ENCODE results near the gene C6orf15. TPM values are rescaled to one million over a fixed set of nuclear protein-coding genes. Genes with fewer than 3 reads are reported as not detected.

Gene C6orf15
- total RNA-seq, 4 donors from 2014 or later, result not detected

GRCh38 chr6:31076611-31077010, 35.8 kb downstream of the C6orf15 start:
- Histone ChIP-seq H3K4me3 (no peak overlapping the region), H3K27me3 (no peaks in the 10 kb centered on the region), H3K27ac (no peak overlapping the region), H3K9me3 (no peaks in the 10 kb centered on the region), H3K36me3 (no peaks in the 10 kb centered on the region), H3K4me1 (peaks cover 3 to 7% of the 10 kb centered on the region in 2 donors)
- intact Hi-C loops (cut with DNase I; ENCODE audit: low total_unique reads), result no loop called here
- no peak for ATAC-seq
- no peak for TF ChIP-seq CTCF (IDR thresholded peaks at IDR 0.05 in 4 of 5, conservative IDR thresholded peaks at IDR 0.05 in 1 of 5)
- TF ChIP-seq POLR2A (IDR thresholded peaks at IDR 0.05), result no peak
- in situ Hi-C loops (cut with MboI; ENCODE audit: low sequenced_read_pairs in 4 of 4), result loop anchor here (5.0 to 25.0 kb wide), 5 partner anchors 159 to 539 kb away; partner anchors contain the start of genes DHX16 (in 1 of the 4) and VARS2 (in 1 of the 4)
- no peak for DNase-seq

DNA sequence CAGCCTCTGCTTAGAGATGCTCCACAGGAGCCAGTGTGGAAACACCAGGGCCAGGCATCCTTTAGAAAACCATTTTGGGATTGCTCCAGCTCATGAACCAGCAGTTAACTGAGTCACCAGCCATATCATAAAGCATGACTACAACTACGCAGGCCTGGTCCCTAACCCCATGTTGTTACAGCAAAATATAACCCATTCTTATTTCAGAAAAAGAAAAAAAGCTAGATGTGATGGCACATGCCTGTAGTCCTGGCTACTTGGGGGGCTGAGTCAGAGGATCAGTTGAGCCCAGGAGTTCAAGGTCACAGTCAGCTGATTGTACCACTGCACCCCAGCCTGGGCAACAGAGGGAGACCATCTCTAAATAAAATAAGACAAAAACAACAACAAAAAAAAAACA, 36.8 kb downstream of the C6orf15 start:
- no peaks in the 10 kb centered on the region for H3K27me3 ChIP-seq
- in situ Hi-C loops (cut with MboI; ENCODE audit: low sequenced_read_pairs in 4 of 4) (loop anchor here (5.0 to 25.0 kb wide), 5 partner anchors 158 to 538 kb away; partner anchors contain the start of genes DHX16 (in 1 of the 4) and VARS2 (in 1 of the 4)), intact Hi-C loops (cut with DNase I; ENCODE audit: low total_unique reads) (no loop called here)
- H3K4me1 ChIP-seq, result peaks cover 3 to 7% of the 10 kb centered on the region in 2 donors
- H3K36me3 ChIP-seq, result no peaks in the 10 kb centered on the region
- H3K27ac ChIP-seq, result no peak overlapping the region
- H3K4me3 ChIP-seq, result no peak overlapping the region
- no peaks in the 10 kb centered on the region for H3K9me3 ChIP-seq
- no peak for ATAC-seq
- DNase-seq, result no peak
- TF ChIP-seq CTCF (IDR thresholded peaks at IDR 0.05 in 4 of 5, conservative IDR thresholded peaks at IDR 0.05 in 1 of 5) (no peak), POLR2A (IDR thresholded peaks at IDR 0.05) (no peak)

DNA sequence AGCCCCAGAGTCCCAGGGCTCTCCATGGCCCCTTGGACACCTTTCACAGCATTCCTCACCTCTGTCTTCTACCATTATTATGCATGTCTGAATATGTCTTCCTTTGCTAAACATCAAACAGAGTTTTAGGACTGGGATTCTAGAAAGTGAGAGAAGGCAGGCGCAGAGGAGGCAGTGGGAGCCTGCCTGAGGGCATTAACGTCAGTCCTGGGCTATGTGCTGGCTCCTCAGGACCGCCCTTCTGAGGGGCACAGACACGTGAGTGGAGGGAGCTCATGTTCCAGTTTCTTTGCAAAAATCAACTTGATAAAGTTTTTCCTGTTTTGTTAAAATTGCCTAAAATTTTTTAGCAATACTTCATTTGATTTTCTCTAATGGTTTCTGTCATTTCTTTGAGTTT, 38.0 kb downstream of the C6orf15 start:
- Histone ChIP-seq H3K27me3 (no peaks in the 10 kb centered on the region), H3K9me3 (no peaks in the 10 kb centered on the region), H3K4me1 (peaks cover under 1 to 2% of the 10 kb centered on the region in 2 donors), H3K4me3 (no peak overlapping the region), H3K36me3 (no peaks in the 10 kb centered on the region), H3K27ac (no peak overlapping the region)
- no peak for DNase-seq
- in situ Hi-C loops (cut with MboI; ENCODE audit: low sequenced_read_pairs in 4 of 4) (loop anchor here in 3 of 4 donors (5.0 to 10.0 kb wide), 3 partner anchors 157 to 250 kb away; partner anchors contain the start of gene VARS2 (in 1 of the 3)), intact Hi-C loops (cut with DNase I; ENCODE audit: low total_unique reads) (no loop called here)
- no peak for TF ChIP-seq CTCF (IDR thresholded peaks at IDR 0.05 in 4 of 5, conservative IDR thresholded peaks at IDR 0.05 in 1 of 5)
- no peak for TF ChIP-seq POLR2A (IDR thresholded peaks at IDR 0.05)
- no peak for ATAC-seq

GRCh38 chr6:31070711-31071197, 41.6 kb downstream of the C6orf15 start:
- Histone ChIP-seq H3K4me1 (no peaks in the 10 kb centered on the region), H3K9me3 (no peaks in the 10 kb centered on the region), H3K27ac (no peak overlapping the region), H3K27me3 (no peaks in the 10 kb centered on the region), H3K36me3 (no peaks in the 10 kb centered on the region), H3K4me3 (no peak overlapping the region)
- ATAC-seq (peak; percentile 71 to 77), DNase-seq (peak in 1 of 2 donors; percentile 40)
- TF ChIP-seq CTCF (IDR thresholded peaks at IDR 0.05 in 4 of 5, conservative IDR thresholded peaks at IDR 0.05 in 1 of 5) (peak in 3 of 5 experiments; percentile 7 to 44 (median 38)), POLR2A (IDR thresholded peaks at IDR 0.05) (no peak)
- in situ Hi-C loops (cut with MboI; ENCODE audit: low sequenced_read_pairs in 4 of 4) (loop anchor here in 3 of 4 donors (5.0 to 10.0 kb wide), 3 partner anchors 153 to 246 kb away; partner anchors contain the start of gene VARS2 (in 1 of the 3)), intact Hi-C loops (cut with DNase I; ENCODE audit: low total_unique reads) (no loop called here)

All from gastrocnemius medialis (tissue), 4 donors.